Natural killer cell (primary cell): ENCODE data around the gene DIP2C. TPM values are rescaled to one million over a fixed set of nuclear protein-coding genes. Genes with fewer than 3 reads are reported as not detected.
A peak's percentile ranks its signal among the peaks of the same experiment; 100 is the strongest.

ENCODE experiments used
- ATAC-seq, 3 donors: fragments of 150-1000 bp in 2 of 3; fragments of 200-7000 bp in 1 of 3; cut with Tn5 transposase; 1 replicate in 1 of 3; 2 replicates in 2 of 3; pipeline ENCODE4 v1.10.0; 2021; ENCODE audit warnings: mild to moderate bottlenecking in 2 of 3, moderate library complexity in 2 of 3
- DNase-seq, 2 donors: peaks; one replicate each; pipeline versions ENCODE4 v3.0.0 to v3.0.0-alpha.2; 2013 to 2021; ENCODE audit warnings: mixed read lengths in 1 of 2
- H3K27ac ChIP-seq: one replicate; pipeline ENCODE4 v1.5.1; 2013; ENCODE audit warnings: mild to moderate bottlenecking, low read length
- H3K27me3 ChIP-seq: one replicate; pipeline ENCODE4 v1.6.1; 2013; ENCODE audit warnings: low read length; ENCODE audit not compliant: control insufficient read depth, insufficient read depth
- H3K36me3 ChIP-seq: one replicate; pipeline ENCODE4 v1.6.1; 2013; ENCODE audit warnings: low read length; ENCODE audit not compliant: control insufficient read depth, insufficient read depth
- H3K4me1 ChIP-seq: one replicate; pipeline ENCODE4 v1.6.1; 2013; ENCODE audit warnings: low read length; ENCODE audit not compliant: control insufficient read depth, insufficient read depth
- H3K4me3 ChIP-seq: one replicate; pipeline ENCODE4 v1.5.1; 2013; ENCODE audit warnings: low read length
- H3K9me3 ChIP-seq: one replicate; pipeline ENCODE4 v1.6.1; 2013; ENCODE audit warnings: low read length; ENCODE audit not compliant: control insufficient read depth, insufficient read depth
- H3K27ac Mint-ChIP-seq, 2 donors: one replicate each; pipeline ENCODE4 v1.8.0; 2022; ENCODE audit warnings: mild to moderate bottlenecking in 2 of 2, mixed read lengths in 2 of 2, moderate library complexity in 1 of 2
- H3K27me3 Mint-ChIP-seq, 2 donors: one replicate each; pipeline ENCODE4 v1.8.0; 2022; ENCODE audit warnings: low read depth in 2 of 2, mixed read lengths in 2 of 2
- H3K36me3 Mint-ChIP-seq: one replicate; pipeline ENCODE4 v1.8.0; 2022; ENCODE audit warnings: mixed read lengths
- H3K4me1 Mint-ChIP-seq, 2 donors: one replicate each; pipeline ENCODE4 v1.8.0; 2022; ENCODE audit warnings: mixed read lengths in 2 of 2
- H3K4me3 Mint-ChIP-seq: one replicate; pipeline ENCODE4 v1.8.0; 2022; ENCODE audit warnings: mild to moderate bottlenecking, moderate library complexity, mixed read lengths
- H3K9me3 Mint-ChIP-seq, 2 donors: one replicate each; pipeline ENCODE4 v1.8.0; 2022; ENCODE audit warnings: mixed read lengths in 2 of 2
- CTCF ChIP-seq: fragments of 200-600 bp; IDR thresholded peaks from one replicate; pipeline ENCODE4 v1.8.0; 2022; ENCODE audit warnings: antibody characterized with exemption
- WGBS: methylation state at CpG from one replicate; pipeline ENCODE4 v1.1.7; 2013; ENCODE audit warnings: missing lambda C conversion rate; ENCODE audit not compliant: insufficient coverage; 5-methylcytosine and 5-hydroxymethylcytosine counted together
- intact Hi-C: fragments of 100-400 bp; cut with micrococcal nuclease; formaldehyde crosslinking; loops from one replicate; pipeline ENCODE4 v1.14.2; 2022
- total RNA-seq, 4 donors: library from RNA; stranded (reverse); fragments of 120-200 nt in 1 of 4; gene quantifications; one replicate each; pipeline versions ENCODE4 v1.2.3 to v1.2.4, GENCODE V29; 2013 to 2022

The DIP2C gene
- total RNA-seq, 3 donors from 2014 or later (not counting 1 experiment from before 2014, with no cell fraction given) = 1.5 to 5.8 (median 3.8) TPM

GRCh38 chr10:381805-382204 is 307.7 kb downstream of the DIP2C start:
- Mint-ChIP-seq H3K4me3 (peak overlapping the region; percentile 89), H3K27ac (peak overlapping the region; percentile 82), H3K36me3 (peaks cover 10% of the 10 kb centered on the region), H3K9me3 (peaks cover 2% of the 10 kb centered on the region in 2 donors), H3K27me3 (peaks cover 29 to 31% of the 10 kb centered on the region in 2 donors), H3K4me1 (peaks cover 37 to 40% of the 10 kb centered on the region in 2 donors)
- Histone ChIP-seq H3K4me3 (no peak overlapping the region), H3K27ac (peak overlapping the region; percentile 12), H3K36me3 (no peaks in the 10 kb centered on the region), H3K9me3 (peaks cover 8% of the 10 kb centered on the region), H3K4me1 (peaks cover 24% of the 10 kb centered on the region), H3K27me3 (no peaks in the 10 kb centered on the region)
- intact Hi-C loops = loop anchor here (2.0 kb wide), 1 partner anchor 49 kb away; no protein-coding TSS in a partner anchor
- peak; percentile 83 to 97 (median 90) for ATAC-seq
- TF ChIP-seq CTCF = no peak
- WGBS = 30% methylated on average over 7 of the region's 7 CpGs
- DNase-seq = peak; percentile 43 to 61

- peaks cover 23% of the 10 kb centered on the region for H3K4me1 ChIP-seq
- peaks cover 29 to 31% of the 10 kb centered on the region in 2 donors for H3K27me3 Mint-ChIP-seq
- H3K4me3 Mint-ChIP-seq = peak overlapping the region; percentile 89
- 87% methylated on average over 10 of the region's 10 CpGs for WGBS
- DNase-seq (no peak), ATAC-seq (peak in 1 of 3 donors; percentile 5)
- intact Hi-C loops = loop anchor here (2.0 kb wide), 1 partner anchor 49 kb away; no protein-coding TSS in a partner anchor
- peak overlapping the region; percentile 82 for H3K27ac Mint-ChIP-seq
- H3K27me3 ChIP-seq = no peaks in the 10 kb centered on the region
- H3K9me3 ChIP-seq = peaks cover 8% of the 10 kb centered on the region
- no peak for TF ChIP-seq CTCF
- peaks cover 10% of the 10 kb centered on the region for H3K36me3 Mint-ChIP-seq
- H3K9me3 Mint-ChIP-seq = peaks cover 2% of the 10 kb centered on the region in 2 donors
- peaks cover 36 to 42% of the 10 kb centered on the region in 2 donors for H3K4me1 Mint-ChIP-seq
- H3K36me3 ChIP-seq = no peaks in the 10 kb centered on the region
- H3K27ac ChIP-seq = no peak overlapping the region
- H3K4me3 ChIP-seq = no peak overlapping the region
Measured at GRCh38 chr10:381346-381745, 308.1 kb downstream of the DIP2C start.

GRCh38 chr10:380313-380940 is 309.0 kb downstream of the DIP2C start:
- Histone ChIP-seq H3K27ac (no peak overlapping the region), H3K36me3 (no peaks in the 10 kb centered on the region), H3K27me3 (no peaks in the 10 kb centered on the region), H3K9me3 (peaks cover 8% of the 10 kb centered on the region), H3K4me3 (no peak overlapping the region), H3K4me1 (peaks cover 23% of the 10 kb centered on the region)
- intact Hi-C loops = loop anchor here (2.0 kb wide), 1 partner anchor 48 kb away; no protein-coding TSS in a partner anchor
- no peak for DNase-seq
- no peak overlapping the region for H3K27ac Mint-ChIP-seq
- H3K9me3 Mint-ChIP-seq = peaks cover 2% of the 10 kb centered on the region in 2 donors
- peaks cover 30 to 35% of the 10 kb centered on the region in 2 donors for H3K27me3 Mint-ChIP-seq
- peaks cover 36 to 42% of the 10 kb centered on the region in 2 donors for H3K4me1 Mint-ChIP-seq
- no peak overlapping the region for H3K4me3 Mint-ChIP-seq
- 96% methylated on average over 17 of the region's 17 CpGs for WGBS
- peaks cover 10% of the 10 kb centered on the region for H3K36me3 Mint-ChIP-seq
- no peak for TF ChIP-seq CTCF
- no peak for ATAC-seq
